ENCODE results near the gene SLC16A8.
"Not testable (repeated sequence)": the region's sequence is repeated elsewhere in the genome, so short reads cannot be mapped to it uniquely, and the experiment has no call there.

The SLC16A8 gene, protein sequence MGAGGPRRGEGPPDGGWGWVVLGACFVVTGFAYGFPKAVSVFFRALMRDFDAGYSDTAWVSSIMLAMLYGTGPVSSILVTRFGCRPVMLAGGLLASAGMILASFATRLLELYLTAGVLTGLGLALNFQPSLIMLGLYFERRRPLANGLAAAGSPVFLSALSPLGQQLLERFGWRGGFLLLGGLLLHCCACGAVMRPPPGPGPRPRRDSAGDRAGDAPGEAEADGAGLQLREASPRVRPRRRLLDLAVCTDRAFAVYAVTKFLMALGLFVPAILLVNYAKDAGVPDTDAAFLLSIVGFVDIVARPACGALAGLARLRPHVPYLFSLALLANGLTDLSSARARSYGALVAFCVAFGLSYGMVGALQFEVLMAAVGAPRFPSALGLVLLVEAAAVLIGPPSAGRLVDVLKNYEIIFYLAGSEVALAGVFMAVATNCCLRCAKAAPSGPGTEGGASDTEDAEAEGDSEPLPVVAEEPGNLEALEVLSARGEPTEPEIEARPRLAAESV

DNA sequence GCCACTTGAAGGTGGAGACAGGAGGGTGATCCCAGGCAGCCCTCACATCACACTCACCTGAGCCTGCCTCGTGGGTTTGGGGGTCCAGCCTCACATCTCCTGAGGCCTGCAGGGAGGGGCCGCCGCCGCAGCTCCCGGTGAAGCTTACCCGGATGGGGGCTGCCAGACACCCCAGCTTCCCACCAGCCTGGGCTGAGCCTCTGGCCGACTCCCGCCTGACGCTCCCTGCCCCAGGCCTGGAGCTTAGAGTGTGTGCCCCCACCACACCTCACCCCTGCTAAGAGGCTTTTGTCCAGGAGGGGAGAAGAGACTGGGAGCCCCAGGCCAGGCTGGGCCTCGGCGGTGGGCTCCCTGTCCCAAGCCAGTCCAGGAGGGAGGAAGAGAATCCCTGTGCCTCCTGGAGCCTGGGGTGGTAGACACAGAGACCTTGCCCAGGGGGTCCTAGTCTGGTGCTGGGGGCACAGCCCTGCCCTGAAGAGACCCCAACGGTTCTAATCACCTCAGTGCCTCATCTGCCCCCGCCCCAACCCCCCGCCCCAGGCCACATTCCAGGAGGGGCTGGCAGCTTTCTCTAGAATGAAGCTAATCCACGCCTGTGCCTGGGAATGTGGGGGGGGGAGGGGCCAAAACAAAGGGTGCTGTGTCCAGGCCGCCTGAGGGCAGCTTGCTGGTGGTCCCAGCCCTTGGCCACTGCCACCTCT, at the start of gene SLC16A8:
SLC16A8 (minus strand) TSS at position 254 of the 701 bp plus-strand sequence. CDS start 1,311 bp downstream, outside the sequence.
- DNase-seq, result no peak

DNA sequence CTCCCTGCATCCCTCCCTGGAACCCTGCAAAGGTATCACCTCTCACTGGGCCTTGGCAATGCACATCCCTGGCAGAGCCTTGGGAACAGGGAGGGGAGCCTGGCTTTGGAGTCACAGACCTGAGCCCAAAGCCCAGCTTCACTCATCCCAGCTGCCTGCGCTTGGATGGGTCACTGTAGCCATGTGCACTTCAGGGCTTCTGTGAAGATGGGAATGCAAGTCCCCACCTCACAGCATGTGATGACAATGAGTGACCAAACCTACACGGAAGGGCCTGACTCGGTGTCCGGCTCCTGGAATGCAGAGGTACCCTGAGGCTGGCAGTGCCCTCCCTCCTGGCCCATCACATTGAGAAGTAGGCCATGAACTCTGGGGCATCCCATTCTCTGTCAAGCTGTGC, 49.3 kb upstream of the SLC16A8 start:
- DNase-seq, result no peak

DNA sequence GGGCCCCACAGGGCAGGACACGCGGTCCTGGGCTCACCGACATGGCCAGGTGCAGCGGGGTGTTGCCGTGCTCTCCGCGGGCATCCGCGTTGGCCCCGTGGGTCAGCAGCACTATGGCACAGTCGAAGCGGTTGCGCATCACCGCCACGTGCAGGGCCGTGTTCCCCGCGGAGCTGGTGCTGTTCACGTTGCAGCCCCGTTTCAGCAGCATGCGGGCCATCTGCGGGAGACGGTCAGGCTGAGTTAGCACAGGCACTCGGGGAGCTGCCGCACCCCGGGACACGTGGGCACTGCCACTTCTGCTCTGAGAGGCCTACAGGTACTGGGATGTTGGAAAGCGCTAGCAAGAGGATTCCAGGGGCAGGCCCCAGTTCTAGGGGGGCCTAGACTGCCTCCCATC, 48.8 kb upstream of the SLC16A8 start:
- no peak for DNase-seq

DNA sequence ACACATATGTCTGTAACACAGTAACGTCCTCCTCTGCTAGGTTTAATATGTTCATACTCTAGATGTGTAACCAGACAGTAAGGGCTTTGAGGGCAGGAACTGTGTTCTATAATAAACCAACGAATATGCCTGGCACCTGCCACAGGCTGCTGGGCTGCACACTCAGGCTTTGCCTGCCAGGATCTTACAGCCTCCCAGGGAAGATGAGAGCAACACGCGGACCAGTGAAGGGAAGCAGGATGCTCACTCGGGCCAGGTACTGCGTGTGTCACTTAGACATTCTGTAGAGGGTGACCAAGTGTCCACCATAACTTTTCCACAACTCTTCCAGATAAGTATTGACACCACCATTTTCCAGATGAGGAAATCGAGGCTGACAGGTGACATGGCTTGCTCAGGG, 48.2 kb upstream of the SLC16A8 start:
- no peak for DNase-seq

DNA sequence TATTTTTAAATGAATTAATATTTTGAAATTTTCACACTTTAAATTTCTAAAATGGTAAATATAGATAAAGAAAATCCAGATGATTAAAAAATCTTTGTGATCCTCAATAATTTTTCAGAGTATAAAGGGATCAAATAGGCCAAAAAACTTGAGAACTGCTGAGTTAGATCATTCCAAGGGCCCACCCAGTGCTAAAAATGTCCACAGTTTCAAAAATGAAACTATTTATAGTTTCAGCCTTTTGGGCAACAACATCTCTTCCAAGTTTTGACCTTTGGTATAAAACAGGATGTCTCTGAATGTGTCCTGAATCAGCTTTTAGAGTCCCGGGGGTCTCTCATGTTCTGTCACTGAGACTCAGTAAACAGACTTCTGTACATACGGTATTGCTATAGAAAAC, 47.4 kb upstream of the SLC16A8 start:
- DNase-seq, result no peak

DNA sequence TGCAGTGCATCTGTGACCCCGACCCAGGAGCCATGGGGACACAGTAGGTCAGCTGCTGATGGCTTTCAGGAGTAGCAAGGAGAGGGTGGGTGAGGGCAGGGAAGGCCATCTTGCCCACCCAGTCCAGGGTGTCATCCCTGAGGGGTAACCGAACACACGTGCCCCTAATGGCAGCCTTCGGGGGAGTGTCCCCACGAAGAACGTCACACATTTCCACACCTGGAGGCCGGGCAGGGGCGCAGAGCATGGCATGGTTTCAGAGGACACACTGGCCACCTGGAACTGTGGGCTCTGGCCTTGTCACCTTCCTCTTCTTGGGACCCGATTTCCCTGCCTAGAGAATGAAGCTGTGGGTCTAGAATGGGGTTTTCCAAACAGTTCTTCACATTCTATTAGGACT, 45.9 kb upstream of the SLC16A8 start:
- no peak for DNase-seq

DNA sequence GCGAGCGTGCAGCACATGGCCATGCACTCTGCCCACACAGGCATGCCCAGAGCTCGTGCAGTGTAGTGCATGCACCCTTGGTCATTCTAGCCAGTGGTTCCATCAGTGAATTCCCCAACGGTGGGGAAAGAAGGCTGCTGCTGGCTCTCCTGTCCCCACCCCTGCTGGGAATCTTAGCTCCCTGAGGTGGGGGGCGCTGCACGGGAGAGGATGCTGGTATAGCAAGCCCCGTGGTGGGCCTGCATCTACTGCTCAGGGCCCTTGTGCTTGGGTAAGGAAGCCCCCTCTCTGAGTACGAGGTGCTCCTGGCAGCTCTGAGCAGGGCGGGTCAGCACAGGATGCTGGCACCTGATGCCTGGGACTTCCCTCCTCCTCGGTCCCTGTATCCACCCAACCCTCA, 45.0 kb upstream of the SLC16A8 start:
- no peak for DNase-seq

DNA sequence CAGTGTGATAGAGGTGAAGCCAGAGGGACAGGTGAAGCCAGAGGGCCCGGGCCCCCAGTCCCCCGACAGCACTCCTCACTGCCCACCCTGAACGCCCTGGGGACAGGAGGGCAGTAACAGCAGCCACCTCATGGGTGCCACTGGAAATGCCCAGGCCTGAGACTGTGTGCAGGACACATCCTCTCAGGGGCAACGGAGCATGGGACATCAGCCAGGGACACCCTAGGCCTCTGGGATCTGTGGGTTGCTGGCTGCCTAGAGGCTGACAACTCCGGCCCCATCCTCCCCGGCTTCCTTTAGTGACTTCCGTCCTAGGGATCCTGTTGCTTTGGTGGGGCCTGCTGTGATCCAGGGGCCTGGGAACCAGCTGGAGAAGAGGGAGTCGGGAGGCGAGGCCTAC, 43.9 kb upstream of the SLC16A8 start:
- DNase-seq, result no peak

DNA sequence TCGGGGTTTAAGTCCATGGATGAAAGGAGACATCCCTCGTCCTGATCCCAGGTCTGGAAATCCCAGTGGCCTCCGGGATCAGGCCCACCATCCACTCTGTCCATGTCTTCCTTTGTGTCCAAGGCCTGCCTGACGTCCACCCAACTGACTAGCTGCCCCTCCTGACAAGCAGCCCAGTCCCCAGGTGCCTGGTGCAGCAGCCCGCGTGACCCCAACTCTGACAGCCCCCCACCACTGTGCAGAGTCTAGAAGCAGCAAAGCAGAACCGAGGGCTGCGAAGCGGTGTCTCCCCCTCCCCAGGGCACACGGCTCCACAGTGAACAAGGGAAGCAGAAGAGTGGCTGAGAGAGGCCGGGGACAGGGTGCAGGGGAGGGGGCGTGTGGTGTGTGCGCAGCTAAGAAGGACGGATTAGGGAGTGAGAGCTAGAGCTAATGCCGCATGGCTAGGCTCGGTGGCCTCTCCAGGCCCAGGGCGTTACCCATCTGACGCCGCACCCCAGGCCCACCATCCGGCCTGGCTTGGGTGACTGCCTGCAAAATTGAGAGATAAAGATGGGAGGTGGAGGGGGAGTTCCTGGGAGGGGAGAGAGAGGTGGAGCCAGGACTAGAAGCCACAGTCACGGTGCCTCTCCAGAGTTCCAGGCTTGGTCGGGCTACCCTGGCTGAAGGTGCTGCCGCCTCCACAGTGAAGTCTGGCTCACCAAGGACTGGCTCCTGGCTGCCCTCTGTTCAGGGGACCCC, 43.1 kb upstream of the SLC16A8 start:
- no peak for DNase-seq

DNA sequence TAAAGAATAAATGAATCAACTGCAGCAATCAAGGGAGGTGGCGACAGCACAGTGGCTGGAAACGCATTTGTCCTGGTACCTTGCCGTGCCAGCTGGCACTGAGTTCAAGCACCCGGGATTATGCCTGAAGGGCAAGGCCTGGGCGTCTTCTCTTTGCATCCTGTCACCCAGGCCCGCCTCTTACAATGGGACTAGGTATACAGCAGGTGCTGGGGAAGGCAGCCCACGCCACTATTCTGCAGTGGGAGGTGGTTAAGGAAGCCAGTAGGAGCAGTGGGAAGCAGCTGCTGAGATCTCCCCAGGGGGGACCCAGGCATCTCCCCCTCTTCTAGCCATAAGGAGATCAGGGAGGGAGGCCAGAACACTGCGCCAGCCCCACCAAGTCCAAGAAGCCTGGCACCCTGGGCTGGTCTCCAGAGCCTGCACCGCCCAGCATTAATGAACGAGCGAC, 41.8 kb upstream of the SLC16A8 start:
- DNase-seq, result no peak

DNA sequence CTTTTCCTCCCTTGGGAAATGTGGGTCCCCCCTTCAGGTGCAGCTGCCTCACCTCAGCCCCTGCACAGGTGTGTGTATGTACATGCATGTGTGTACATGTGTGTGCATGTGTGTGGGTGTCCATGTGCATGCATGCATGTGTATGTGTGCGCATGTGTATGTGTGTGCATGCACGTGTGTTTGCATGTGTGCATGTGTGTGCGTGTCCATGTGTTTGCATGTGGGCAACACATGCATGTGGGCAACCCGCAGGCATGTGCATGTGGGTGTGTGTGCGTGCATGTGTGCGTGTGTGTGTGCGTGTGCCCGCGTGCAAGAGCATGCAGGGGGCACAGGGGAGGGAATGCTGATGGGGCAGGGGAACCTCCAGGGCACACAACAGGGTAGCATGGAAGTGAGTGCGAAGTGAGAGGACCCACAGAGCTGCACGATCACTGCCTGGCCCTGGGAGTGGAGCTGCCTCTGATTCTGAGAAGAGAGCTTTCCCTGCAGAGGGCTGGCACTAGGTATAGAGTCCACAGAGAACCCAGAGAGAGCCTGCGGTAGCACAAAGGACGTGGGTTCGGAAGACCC, 41.1 kb upstream of the SLC16A8 start:
- DNase-seq, result no peak

DNA sequence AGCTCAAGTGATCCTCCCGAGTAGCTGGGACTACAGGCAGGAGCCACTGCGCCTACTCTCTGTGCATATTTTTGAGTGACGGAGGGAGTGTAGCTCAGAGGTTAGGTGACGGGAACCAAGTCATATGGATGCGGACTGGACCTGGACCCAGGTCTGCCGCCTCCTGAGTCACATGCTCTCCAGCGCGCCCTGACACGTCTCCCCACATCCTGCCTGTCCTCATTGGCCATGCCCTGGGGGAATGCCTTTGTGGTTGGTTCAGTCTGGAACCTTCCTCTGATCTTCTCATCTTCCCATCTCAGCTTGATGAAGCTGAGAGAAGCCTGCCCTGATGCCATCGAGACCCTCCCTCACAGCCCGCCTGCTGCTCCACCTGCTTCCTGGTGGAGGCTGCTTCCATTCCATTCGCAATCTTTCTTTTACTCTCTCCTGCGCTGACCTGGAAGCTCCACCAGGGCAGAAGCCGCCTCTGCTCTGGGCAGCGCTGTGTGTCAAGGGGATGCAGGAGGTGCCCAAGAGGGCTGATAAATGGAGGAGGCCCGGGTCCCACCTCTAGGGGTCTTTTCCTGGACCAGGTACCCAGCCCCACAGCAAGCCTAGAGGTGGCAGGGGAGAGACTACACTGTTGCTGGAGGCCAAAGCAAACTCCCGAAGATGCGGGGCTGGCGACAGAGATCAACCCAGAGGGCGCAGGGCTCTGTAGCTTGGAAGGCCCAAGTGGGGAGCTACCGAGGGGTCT, 40.4 kb upstream of the SLC16A8 start:
- no peak for DNase-seq

DNA sequence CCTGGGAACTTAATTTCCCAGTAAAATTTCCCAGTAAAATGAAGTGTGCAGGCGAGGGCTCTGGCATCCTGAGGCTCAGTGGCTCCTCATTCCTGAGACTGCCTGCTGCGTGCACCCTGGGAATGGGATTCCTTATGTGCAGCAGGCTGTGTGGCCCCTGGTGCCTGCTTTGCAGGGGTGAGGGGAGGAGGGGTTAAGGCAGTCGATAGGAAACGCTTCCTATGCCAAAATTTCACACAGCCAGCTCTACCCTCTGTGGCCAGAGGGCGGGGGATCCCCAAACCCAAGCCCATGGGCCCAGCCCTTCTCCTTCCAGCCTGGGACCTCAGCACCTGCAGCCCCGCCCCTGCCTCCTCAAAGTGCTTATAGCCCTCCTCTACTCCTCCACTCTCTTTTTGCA, 38.6 kb upstream of the SLC16A8 start:
- no peak for DNase-seq

DNA sequence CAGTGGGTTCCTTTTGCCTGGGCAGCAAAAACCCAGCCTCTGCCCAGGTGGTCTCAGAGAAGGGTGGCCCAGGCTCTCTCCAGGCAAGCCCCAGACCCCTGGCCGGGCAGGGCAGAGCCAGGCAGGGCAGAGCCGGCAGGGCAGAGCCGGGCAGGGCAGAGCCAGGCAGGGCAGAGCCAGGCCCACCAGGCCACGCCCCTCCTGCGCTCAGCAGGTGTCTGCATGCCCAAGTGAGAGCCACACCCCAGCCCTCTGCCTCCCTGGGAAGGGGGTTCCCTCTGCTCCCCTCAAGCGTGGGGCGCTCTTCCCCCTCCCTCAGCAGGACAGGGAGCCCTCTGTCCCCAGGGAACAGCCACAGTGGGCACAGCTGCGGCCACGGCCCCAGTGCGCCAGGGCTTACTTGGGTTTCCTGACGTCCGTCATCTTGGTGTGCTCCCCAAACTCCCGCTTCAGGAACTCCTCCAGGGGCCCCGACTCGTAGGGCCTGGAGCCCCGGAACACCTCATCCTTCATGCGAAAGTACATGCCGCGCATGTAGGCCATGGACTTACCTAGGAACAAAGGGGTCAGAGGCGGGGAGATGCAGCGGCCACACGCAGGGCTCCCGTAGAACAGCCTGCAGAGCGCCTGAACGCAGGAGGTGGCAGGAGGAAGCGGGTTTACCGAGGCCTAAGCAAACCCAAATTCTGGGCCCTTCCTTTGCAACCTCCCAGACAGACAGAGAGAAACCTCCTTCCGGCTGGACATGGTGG, 36.6 kb upstream of the SLC16A8 start:
- no peak for DNase-seq

DNA sequence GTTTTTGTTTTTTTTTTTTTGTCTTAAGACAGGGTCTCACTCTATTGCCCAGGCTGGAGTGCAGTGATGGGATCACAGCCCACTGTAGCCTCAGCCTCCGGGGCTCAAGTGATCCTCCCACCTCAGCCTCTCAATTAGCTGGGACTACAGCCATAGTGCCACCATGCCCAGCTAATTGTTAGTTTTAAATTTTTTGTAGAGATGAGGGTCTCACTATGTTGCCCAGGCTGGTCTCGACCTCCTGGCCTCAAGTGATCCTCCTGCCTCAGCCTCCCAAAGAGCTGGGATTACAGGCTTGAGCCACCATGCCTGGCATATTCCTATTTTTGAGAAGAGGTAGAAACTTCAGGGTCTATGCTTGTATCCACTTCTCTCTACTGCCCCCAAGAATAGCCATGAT, 34.8 kb upstream of the SLC16A8 start:
- not testable (repeated sequence) for DNase-seq

DNA sequence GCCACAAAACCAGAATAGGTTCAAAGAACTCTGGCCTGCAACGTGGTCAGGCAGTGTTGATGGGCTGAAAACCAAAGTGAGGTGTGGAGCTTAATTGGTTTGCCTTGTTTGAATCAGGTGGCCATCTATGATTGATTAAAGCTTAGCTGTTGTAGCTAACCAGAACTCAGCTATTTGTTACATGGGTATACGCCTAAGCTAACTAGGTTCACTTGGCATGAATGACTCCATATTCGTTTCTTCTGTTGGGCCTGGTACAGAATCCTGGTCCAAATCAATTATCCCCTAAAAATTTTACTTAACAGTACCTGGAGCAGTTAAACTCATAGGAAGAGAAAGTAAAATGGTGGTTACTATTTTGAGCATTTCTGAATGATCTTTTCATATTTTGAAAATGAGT, 34.2 kb upstream of the SLC16A8 start:
- no peak for DNase-seq

DNA sequence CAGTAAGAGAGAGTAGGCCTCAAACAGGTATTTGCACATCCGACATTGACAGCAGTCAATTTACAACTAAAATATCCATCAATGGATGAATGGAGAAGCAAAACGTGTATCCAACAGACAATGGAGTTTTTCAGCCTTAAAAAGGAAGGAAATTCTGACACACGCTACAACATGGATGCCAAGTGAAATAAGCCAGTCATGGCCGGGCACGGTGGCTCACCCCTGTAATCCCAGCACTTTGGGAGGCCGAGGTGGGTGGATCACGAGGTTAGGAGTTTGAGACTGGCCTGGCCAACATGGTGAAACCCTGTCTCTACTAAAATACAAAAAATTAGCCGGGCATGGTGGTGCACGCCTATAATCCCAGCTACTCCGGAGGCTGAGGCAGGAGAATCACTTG, 33.6 kb upstream of the SLC16A8 start:
- not testable (repeated sequence) for DNase-seq

DNA sequence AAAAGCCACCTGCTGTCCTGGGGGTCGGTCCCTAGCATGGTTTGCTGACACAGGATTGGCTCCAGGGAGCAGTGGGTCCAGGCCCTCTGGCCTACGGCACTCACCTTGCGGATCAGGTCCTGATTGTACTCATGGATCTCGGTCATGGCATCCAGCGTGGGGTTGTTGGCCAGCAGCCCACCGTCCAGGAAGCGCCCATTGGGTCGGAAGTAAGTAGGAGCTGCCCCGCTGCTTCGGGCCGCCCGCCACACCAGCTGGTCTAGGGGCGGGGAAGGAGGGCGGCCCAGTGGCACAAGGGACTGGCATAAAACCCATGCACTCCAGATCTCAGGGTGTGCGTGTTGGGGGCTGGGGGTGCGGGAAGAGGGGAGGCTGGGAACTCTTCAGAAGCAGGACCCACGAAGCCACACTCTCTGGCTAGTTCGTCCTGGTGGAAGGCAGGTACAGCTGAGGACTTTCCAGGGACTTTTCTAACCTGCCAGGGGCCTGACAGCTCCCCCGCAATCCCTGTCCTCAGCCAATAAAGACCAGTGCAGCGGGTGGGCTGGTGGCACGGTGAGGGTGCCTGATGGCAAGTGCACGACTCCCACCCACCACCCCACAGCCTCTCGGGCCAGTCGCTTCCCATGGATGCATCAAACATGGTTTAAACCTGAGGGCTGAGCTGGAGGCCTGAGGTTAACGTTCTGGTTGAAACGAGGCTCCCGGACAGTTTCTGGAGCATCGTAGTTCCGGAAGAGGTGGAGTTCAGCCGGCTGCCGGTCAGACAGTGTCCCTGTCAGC, 31.6 kb upstream of the SLC16A8 start:
- no peak for DNase-seq

DNA sequence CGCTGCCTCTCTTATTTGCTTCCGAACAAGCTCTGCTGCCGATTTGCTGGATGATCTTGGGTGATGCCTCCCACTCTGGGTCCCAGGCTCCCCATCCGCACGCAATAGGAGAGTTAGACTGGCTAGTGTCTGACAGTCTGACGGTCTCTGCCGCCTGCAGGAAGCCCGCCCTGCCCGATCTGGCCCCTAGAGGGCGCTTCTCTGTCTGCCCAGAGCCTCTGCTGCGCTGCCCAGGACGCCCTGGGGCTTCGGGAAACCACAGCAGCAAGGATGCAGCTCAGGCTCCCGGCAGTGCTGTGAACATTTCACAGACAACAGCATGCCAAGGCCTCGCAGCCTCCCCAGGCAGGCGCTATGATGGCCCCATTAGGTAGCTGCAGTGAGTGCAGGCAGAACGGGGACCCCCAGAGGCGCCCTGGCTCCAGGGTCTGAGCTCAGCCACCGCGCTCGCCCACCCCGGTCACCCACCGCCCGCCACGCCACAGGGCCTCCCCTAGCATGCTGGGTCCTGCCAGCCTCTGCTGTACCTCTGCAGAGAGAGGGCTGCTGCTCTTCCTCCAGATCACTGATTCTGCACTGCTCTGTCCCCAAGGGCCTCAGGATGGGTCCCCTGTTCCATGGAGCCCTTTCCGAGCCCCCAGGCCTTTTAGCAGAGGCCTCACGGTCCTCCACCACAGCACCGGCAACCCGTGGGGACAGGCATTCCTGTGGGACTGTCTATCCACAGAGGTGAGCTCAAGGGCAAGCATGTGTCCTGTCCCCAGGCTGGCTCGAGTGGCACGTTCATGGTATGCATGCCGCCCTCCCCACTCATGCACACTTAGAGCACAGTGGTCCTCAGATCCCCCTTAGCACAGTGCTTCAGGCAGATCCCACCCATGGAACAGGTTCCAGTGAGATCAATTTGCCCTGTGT, 30.8 kb upstream of the SLC16A8 start:
- peak; percentile 95 for DNase-seq

DNA sequence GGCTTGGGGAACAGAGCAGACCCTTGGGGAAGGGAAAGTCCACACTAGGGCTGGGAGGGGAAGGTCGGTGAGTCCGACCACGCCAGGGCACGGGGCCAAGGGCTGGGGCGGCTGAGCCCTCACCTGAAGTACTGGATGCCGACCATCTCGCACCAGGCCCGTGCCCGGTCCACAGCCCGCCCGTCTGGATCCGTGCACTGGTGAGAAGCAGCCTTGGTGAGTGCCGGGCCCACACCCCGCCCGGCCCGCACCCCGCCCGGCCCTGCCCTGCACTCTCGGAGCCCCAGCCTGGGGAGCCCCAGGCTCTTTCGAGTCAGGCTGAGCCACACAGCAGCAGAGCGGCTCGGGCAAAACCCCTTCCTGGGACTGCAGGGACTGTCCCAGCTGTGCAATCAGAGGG, 28.4 kb upstream of the SLC16A8 start:
- DNase-seq, result no peak

Data from activated CD8-positive, alpha-beta memory T cell treated with anti-CD3 and anti-CD28 coated beads, Interleukin-2, amount 50 U/mL, for 48 hours (primary cell).